T-helper 17 cell (primary cell): ENCODE results near the gene KLHDC8A. TPM values are rescaled to one million over a fixed set of nuclear protein-coding genes. Genes with fewer than 3 reads are reported as not detected.

ENCODE experiments used
- ATAC-seq: fragments of 150-1000 bp; cut with Tn5 transposase; 2 replicates; pipeline ENCODE4 v1.10.0; 2021; ENCODE audit warnings: mild to moderate bottlenecking, moderate library complexity
- DNase-seq, 3 donors: peaks; one replicate each; pipeline versions ENCODE4 v3.0.0 to v3.0.0-alpha.2; 2020 to 2021
- H3K9me3 ChIP-seq: one replicate; pipeline ENCODE4 v1.7.0; 2013; ENCODE audit warnings: low read length, mild to moderate bottlenecking; ENCODE audit not compliant: control insufficient read depth, poor library complexity, severe bottlenecking
- H3K27ac Mint-ChIP-seq: one replicate; pipeline ENCODE4 v1.8.0; 2022; ENCODE audit warnings: mild to moderate bottlenecking, moderate library complexity, mixed read lengths
- H3K27me3 Mint-ChIP-seq: one replicate; pipeline ENCODE4 v1.8.0; 2022; ENCODE audit warnings: mixed read lengths
- H3K36me3 Mint-ChIP-seq: one replicate; pipeline ENCODE4 v1.8.0; 2022; ENCODE audit warnings: low read depth, mixed read lengths
- H3K4me1 Mint-ChIP-seq: one replicate; pipeline ENCODE4 v1.8.0; 2022; ENCODE audit warnings: mild to moderate bottlenecking, mixed read lengths
- H3K4me3 Mint-ChIP-seq: one replicate; pipeline ENCODE4 v1.8.0; 2022; ENCODE audit warnings: mild to moderate bottlenecking, moderate library complexity, mixed read lengths
- total RNA-seq, 4 donors: library from RNA in 2 of 4; stranded (reverse) in 2 of 4; gene quantifications; one replicate each; pipeline ENCODE4 v1.2.3 and lab custom pipeline; 2022 to 2026

Gene KLHDC8A
- total RNA-seq, 2 donors from 2014 or later = not detected

DNA sequence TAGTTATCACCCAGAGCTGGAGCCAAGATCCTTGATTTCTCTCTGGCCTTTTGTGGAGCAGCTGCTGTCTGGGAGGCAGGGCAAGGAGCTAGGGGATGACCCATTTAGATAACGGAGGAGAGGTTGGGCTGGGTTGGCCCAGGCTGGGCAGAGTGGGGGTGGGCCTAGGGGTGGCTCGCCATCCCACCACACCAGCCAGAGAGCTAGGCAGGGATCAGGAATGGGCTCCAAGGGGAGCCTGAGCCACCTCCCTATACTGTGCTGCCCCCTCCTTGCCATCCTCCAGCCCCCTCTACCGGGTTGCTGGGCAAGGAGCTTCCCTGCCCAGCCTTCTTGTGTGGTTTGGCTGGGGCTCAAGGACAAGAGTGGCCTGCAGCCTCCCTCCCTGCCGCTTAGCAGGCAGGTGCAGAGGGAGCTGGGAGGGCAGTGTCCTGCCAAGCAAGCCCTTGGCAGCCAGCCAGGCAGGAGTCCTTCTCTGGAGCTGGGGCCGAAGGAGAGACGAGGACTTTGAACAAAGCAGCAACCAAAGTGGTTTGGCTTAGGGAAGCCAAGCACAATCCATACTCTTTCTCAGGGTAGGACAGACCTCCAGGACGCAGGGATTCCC lies 39.3 kb downstream of the KLHDC8A start:
- Mint-ChIP-seq H3K4me3 (peak overlapping the region; percentile 98), H3K27ac (peak overlapping the region; percentile 95), H3K4me1 (peaks cover 61% of the 10 kb centered on the region), H3K27me3 (no peaks in the 10 kb centered on the region), H3K36me3 (peaks cover 7% of the 10 kb centered on the region)
- DNase-seq (no peak), ATAC-seq (no peak)
- no peaks in the 10 kb centered on the region for H3K9me3 ChIP-seq

DNA sequence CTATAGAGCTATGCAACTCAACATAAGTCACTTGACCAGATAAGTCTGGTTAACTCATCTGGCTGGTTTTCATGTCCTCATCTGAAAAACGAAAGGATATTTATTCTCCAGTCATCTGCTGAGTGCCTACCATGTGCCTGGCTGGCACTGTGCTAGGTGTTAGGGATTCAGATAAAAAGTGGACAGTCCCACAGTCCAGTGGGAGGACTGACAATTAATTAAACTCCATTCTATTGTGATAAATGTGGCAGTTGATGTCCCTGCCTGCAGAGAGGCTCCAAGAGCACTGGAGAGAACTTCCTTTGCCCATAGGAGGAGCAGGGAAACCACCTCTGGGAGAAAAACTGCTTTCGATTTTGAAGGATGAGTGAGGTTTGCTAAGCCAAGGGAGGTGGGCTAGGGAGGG lies 40.6 kb downstream of the KLHDC8A start:
- Mint-ChIP-seq H3K27ac (peak overlapping the region; percentile 95), H3K4me1 (peaks cover 61% of the 10 kb centered on the region), H3K27me3 (no peaks in the 10 kb centered on the region), H3K36me3 (peaks cover 8% of the 10 kb centered on the region), H3K4me3 (peak overlapping the region; percentile 98)
- ATAC-seq (no peak), DNase-seq (no peak)
- no peaks in the 10 kb centered on the region for H3K9me3 ChIP-seq

DNA sequence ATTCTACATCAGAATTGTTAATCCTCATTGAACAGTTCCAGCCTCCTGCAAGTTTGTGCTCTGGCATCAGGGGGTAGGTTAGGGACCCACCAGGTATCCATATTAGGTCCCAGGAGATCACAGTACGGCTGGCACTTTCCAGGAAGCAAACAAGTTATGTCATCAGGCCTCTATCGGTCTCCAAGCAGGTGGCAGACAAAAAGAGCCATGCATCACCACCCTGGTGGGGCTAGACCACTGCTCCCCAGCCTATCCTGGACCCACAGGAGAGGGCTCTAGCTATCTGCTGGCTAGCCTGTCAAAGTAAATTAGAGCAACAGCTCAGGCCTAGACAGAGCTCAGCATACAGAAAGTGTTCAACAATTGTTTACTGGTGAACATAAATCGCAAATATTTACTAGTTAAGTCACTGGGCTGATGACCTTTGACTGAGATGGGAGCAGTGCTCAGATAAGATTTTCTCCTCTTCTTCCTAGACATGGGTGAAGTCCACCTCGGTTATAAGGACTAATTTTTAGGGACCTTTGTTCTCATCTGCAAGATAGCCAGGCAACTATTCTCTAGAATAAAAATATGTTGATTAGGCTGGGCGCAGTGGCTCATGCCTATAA lies 41.6 kb downstream of the KLHDC8A start:
- H3K9me3 ChIP-seq = no peaks in the 10 kb centered on the region
- no peak for DNase-seq
- H3K4me1 Mint-ChIP-seq = peaks cover 58% of the 10 kb centered on the region
- peaks cover 7% of the 10 kb centered on the region for H3K36me3 Mint-ChIP-seq
- no peaks in the 10 kb centered on the region for H3K27me3 Mint-ChIP-seq
- H3K27ac Mint-ChIP-seq = peak overlapping the region; percentile 88
- ATAC-seq = no peak
- peak overlapping the region; percentile 86 for H3K4me3 Mint-ChIP-seq

DNA sequence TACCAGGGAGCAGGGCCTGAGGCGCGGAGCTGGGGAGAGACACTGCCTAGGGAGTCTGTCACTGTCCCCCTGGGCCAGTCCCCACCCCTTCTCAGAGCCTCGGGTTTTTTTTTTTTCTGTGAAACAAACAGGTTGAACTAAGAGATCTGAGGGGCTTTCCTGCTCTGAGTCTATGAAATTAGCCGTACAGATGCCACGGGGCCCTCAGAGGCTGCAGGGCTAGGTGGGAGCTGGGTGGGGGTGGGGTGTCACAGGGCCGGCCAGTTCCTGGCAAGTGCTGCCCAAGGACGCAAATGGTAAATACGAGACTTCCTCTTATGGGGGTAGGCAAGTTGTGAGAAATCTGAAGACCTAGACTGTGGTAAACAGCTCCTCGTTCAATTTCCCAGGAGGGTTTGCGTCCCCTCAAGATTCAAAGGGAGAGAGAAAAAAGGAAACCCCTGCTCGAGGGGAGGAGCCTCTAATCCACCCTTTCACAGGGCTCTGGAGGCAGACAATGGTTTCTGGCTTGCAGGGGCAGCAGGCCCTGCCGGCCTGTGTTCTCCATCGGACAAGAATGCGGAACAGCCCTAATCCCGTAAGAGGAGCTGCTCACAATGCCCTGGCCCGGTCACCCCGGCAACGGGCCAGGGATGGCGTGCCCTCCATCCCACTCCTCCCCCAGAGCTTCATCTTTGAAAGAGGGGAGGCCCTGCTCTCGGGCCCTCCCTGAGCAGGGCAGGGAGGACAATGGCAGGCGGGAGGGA lies 43.0 kb downstream of the KLHDC8A start:
- H3K27ac Mint-ChIP-seq = peak overlapping the region; percentile 88
- no peak for DNase-seq
- peaks cover 48% of the 10 kb centered on the region for H3K4me1 Mint-ChIP-seq
- no peaks in the 10 kb centered on the region for H3K27me3 Mint-ChIP-seq
- no peaks in the 10 kb centered on the region for H3K9me3 ChIP-seq
- peaks cover 5% of the 10 kb centered on the region for H3K36me3 Mint-ChIP-seq
- peak overlapping the region; percentile 86 for H3K4me3 Mint-ChIP-seq
- ATAC-seq = peak; percentile 84

DNA sequence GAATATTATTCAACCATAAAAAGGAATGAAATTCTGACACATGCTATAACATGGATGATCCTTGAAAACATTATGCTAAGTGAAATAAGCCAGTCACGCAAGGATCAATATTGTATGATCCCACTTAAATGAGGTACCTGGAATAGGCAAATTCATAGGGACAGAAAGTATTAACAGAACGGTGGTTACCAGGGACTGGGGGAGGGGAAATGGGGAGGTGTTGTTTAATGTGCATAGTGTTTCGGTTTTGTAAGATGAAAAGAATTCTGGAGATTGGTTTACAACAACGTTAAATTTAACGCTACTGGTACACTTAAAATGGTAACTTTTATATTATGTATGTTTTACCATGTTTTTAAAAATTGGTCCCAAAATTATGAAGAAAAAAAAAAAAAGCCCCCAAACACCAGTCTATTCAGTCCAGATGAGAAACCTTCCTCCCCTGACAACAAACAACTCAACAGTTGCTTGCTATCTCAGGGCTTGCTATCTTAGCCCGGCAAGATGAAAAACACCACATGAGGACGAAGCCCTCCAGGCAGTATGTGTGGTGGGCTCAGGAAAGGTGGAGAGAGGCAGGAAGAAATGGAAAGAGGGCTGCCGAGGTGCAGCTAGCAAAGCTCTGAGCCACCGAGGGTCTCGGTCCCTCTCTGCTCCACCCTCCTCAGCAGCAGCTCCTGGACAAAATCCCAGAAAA lies 43.7 kb downstream of the KLHDC8A start:
- H3K4me1 Mint-ChIP-seq = peaks cover 45% of the 10 kb centered on the region

DNA sequence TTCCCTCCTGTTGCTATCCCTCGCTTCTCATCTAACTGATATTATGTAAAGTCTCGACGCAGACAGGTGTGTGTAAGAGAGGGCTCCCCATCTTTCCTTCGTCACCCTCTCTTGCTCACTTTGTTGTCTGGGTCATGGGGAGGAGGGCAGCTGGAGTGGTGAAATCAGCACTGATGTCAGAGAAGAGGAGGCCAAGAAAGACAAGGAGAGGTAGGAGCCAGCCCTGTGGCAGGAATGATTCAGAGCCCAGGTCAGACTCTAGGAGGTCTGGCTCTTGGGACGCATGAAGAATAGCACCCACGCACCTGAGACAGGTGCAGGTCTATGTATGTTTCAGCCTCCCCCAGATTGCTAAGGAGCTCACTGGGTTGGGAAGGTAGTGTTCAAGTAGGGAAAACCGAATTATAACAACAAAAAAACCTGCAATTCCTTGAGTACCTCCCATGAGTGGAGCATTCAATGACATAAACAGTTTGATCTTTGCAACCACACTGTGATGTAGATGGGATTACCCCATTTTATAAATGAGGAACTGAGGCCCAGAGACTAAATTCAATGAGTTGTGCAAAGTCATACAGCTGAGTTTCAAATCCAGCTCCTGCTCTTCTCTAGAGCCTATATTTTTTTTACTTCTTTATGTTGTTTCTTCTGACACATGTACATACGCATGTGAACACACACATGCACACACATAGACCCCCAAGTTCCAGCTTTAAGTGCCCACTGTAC lies 45.6 kb downstream of the KLHDC8A start:
- H3K4me3 Mint-ChIP-seq = no peak overlapping the region
- DNase-seq = no peak
- peaks cover 5% of the 10 kb centered on the region for H3K36me3 Mint-ChIP-seq
- no peaks in the 10 kb centered on the region for H3K27me3 Mint-ChIP-seq
- peaks cover 38% of the 10 kb centered on the region for H3K4me1 Mint-ChIP-seq
- peak overlapping the region; percentile 67 for H3K27ac Mint-ChIP-seq
- no peak for ATAC-seq
- no peaks in the 10 kb centered on the region for H3K9me3 ChIP-seq

More for the DNA sequence above, 43.7 kb downstream of the KLHDC8A start:
- no peaks in the 10 kb centered on the region for H3K9me3 ChIP-seq
- DNase-seq = no peak
- no peaks in the 10 kb centered on the region for H3K27me3 Mint-ChIP-seq
- peaks cover 5% of the 10 kb centered on the region for H3K36me3 Mint-ChIP-seq
- H3K27ac Mint-ChIP-seq = peak overlapping the region; percentile 88
- H3K4me3 Mint-ChIP-seq = peak overlapping the region; percentile 86
- no peak for ATAC-seq

DNA sequence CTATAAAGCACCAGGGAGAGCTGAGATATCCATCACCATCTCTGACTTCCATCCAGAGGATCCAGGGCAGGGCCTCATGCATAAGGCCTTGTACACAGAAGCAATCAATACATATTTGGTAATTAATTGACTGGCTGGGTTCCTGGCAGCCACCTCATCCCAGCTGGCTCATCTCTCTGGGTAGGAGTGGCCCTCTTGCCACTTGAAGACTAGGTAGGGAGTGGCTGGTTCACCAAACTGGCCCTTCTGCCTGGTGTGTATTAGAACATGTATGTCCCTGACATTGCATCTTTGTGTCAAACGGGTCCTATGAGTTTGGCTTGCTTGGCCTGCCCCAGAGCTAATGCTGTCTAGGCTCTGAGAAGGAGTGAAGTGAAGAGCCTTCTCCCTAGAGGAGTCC lies 47.0 kb downstream of the KLHDC8A start:
- Mint-ChIP-seq H3K4me3 (no peak overlapping the region), H3K4me1 (peaks cover 43% of the 10 kb centered on the region), H3K36me3 (peaks cover 10% of the 10 kb centered on the region), H3K27ac (no peak overlapping the region), H3K27me3 (no peaks in the 10 kb centered on the region)
- ATAC-seq (no peak), DNase-seq (no peak)
- no peaks in the 10 kb centered on the region for H3K9me3 ChIP-seq

DNA sequence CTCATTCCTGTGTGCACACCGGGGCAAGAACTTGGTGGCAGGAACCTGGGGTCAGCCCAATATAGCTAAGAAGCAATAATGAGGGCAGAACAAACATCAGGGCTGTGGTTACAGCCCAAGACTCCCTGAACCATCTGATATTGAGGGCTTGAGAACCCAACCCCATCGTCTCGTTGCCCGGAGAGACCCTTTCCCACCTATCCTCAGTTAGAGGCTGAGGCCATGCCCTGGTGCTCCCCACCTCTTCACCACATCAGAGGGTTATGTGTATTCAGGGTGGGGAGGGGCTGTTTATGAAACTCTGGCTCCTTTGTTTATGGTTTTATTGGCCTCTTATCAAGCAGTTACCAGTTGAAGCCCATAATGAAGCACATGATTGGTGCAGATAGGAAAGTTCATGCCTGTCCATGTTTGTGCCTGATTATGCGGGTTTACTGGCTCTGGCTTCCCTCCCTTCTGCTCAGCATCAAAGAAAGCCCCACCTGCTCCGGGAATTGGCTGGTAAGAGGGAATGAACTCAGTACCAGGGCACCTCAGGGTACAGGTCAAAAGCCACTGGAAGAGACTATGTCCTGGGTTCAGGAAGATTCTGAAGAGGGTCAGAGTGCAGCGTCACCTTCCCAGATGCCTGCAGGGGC lies 49.7 kb downstream of the KLHDC8A start:
- no peak overlapping the region for H3K27ac Mint-ChIP-seq
- H3K36me3 Mint-ChIP-seq = peaks cover 17% of the 10 kb centered on the region
- no peak overlapping the region for H3K4me3 Mint-ChIP-seq
- peaks cover 29% of the 10 kb centered on the region for H3K4me1 Mint-ChIP-seq
- no peak for DNase-seq
- no peak for ATAC-seq
- no peaks in the 10 kb centered on the region for H3K27me3 Mint-ChIP-seq
- H3K9me3 ChIP-seq = no peaks in the 10 kb centered on the region

DNA sequence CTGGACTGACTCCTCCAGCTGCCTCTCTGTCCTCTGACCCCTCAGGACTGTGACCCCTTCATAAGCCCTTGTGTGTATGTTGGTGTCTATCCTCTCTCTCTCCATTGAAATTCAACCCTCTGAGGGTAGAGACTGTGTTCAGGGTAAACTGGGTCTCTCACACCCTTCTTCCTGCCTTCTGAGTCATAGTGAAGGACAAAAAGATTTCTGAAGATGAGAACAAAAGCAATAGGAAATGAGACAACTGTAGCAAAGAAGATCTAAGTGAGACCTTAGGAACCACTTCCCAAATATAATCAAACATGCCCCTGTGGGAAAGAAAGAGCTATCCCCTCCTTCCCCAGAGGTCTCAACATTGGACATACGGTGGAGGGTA lies 52.0 kb downstream of the KLHDC8A start:
- DNase-seq = no peak
- H3K4me1 Mint-ChIP-seq = peaks cover 27% of the 10 kb centered on the region
- H3K4me3 Mint-ChIP-seq = no peak overlapping the region
- no peaks in the 10 kb centered on the region for H3K27me3 Mint-ChIP-seq
- H3K36me3 Mint-ChIP-seq = peaks cover 12% of the 10 kb centered on the region
- peak overlapping the region; percentile 91 for H3K27ac Mint-ChIP-seq
- H3K9me3 ChIP-seq = no peaks in the 10 kb centered on the region
- no peak for ATAC-seq

DNA sequence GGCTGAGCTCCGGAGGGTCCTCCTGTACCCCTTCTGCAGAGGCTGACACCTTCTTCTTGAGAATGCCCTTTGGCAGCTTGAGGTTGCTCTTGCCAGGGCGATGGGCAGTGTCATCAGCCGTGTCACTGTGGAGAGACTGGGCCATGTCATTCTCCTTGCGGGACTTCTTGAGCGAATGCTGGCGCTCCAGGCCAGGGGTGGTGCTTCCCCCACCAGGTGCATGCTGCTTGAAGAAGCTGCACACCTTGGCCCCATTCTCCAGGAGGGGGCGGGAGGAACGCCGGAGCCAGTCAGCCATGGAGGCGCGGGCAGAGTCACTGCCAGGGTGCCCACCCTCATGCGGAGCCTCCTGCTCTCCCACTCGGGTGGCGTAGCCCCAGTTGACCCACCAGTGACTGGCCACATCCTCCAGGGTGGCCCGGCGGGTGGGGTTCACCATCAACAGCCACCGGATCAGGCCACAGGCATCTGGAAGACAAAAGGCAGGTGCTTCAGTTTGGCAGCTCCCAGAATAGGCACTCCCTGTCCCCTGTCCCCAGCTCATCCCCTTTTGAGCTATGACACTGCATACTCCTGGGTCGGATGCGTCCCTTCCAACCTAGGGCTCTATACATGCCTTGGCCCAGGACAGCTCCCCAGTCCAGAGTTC lies 52.6 kb downstream of the KLHDC8A start:
- H3K9me3 ChIP-seq = no peaks in the 10 kb centered on the region
- H3K4me3 Mint-ChIP-seq = no peak overlapping the region
- DNase-seq (no peak), ATAC-seq (no peak)
- peaks cover 29% of the 10 kb centered on the region for H3K4me1 Mint-ChIP-seq
- peaks cover 12% of the 10 kb centered on the region for H3K36me3 Mint-ChIP-seq
- peak overlapping the region; percentile 91 for H3K27ac Mint-ChIP-seq
- no peaks in the 10 kb centered on the region for H3K27me3 Mint-ChIP-seq

DNA sequence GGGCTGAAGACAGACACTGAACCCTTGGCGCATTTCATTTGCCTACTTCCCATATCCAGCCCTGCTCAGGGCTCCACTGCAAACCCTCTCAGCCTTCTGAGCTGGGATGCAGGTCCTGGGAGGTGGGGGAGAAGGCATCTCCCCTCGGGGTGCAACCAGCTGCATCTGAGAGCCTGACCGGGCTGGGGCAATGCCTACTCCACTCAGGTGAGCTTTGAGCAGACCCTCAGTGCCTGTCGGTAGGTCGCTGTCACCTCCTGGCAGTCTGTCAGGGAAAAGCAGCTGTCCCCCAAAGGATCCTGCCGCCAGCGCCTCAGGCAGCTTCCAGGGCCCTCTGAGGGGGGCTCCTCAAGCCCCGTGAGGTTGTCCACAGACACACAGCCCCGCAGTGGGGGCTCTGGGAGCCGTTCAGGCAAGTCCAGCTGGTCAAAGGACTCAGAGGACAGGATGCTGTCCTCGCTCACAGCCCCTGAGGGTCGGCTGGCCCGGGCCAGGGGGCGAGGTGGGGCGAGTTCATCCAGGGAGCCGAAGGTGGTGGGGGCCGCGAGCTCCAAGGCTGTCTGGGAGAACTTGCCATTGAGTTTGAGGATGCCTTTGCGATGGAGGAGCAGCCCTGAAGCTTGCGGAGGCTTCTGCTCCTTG lies 53.4 kb downstream of the KLHDC8A start:
- no peak overlapping the region for H3K4me3 Mint-ChIP-seq
- H3K36me3 Mint-ChIP-seq = peaks cover 12% of the 10 kb centered on the region
- no peak overlapping the region for H3K27ac Mint-ChIP-seq
- H3K4me1 Mint-ChIP-seq = peaks cover 27% of the 10 kb centered on the region
- ATAC-seq (no peak), DNase-seq (no peak)
- no peaks in the 10 kb centered on the region for H3K27me3 Mint-ChIP-seq
- no peaks in the 10 kb centered on the region for H3K9me3 ChIP-seq
